BJ (cell line): Measurements from ENCODE around the gene UAP1L1. TPM values are rescaled to one million over a fixed set of nuclear protein-coding genes. Genes with fewer than 3 reads are reported as not detected.

Experiments used
- CTCF ChIA-PET: fragments of 350-600 bp; formaldehyde crosslinking; extraction: SDS; loops from one replicate; lab custom pipeline; 2021; ENCODE audit warnings: antibody characterized with exemption, inconsistent platforms; lab: Yijun Ruan, JAX
- POLR2A ChIA-PET: fragments of 300-600 bp; sonication (Branson Sonifier 250); formaldehyde crosslinking; extraction: SDS; loops from one replicate; lab custom pipeline; 2021; ENCODE audit warnings: antibody characterized with exemption; lab: Charles Lee
- DNase-seq: peaks from one replicate; pipeline ENCODE4 v3.0.0-alpha.2; 2011; ENCODE audit warnings: low read depth
- H3K27me3 ChIP-seq: 2 replicates; pipeline ENCODE4 v1.6.0; 2011; ENCODE audit warnings: low read length; ENCODE audit not compliant: control insufficient read depth, insufficient read depth
- H3K36me3 ChIP-seq: 2 replicates; pipeline ENCODE4 v1.5.1; 2011; ENCODE audit warnings: low read length; ENCODE audit not compliant: control insufficient read depth, insufficient read depth
- H3K4me3 ChIP-seq: 2 replicates; pipeline ENCODE4 v1.5.1; 2011; ENCODE audit warnings: low read depth, mild to moderate bottlenecking, control low read depth, low read length
- polyA plus RNA-seq: library from polyadenylated mRNA; depleted of rRNA; stranded (reverse); fragments of >200 nt; gene quantifications from 2 replicates; pipeline ENCODE4 v1.2.3, GENCODE V29; 2011
- TF ChIP-seq, protein P1 (sequence below): IDR thresholded peaks from 2 replicates; pipeline ENCODE4 v1.5.1; 2011; ENCODE audit warnings: low read depth, mild to moderate bottlenecking, control low read depth, inconsistent platforms, low read length, moderate library complexity; ENCODE audit not compliant: insufficient read depth

The UAP1L1 gene
- polyA plus RNA-seq, 1 experiment: 5.6 TPM

DNA sequence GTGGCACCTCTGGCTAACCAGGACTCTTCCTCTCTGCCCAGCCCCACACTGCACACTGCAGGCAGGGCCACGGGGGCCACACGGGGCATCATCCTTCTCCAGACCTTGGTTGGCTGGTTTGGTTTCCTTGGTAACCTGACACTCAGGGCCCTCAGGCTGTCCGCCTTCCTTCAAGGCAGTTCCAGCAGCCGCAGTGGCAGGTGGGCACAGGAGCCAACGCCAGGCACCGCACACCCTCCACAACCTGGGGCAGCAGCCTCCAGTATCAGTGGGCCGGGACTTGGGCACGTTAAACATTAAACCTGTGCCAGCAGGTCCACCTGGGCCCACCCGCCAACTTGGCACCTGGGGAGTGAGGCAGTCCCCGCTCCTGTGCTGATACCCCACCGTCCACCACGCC is 33.3 kb upstream of the UAP1L1 start:
- CTCF ChIA-PET: interaction anchor here (2.0 to 3.0 kb wide), 3 partner anchors 9 to 20 kb away, joined by 7 to 21 read pairs (median 14); partner anchors contain the start of gene ABCA2
- peaks cover 11% of the 10 kb centered on the region for H3K36me3 ChIP-seq
- POLR2A ChIA-PET: no interaction called here
- H3K4me3 ChIP-seq: no peak overlapping the region
- DNase-seq: no peak
- TF ChIP-seq, protein P1, sequence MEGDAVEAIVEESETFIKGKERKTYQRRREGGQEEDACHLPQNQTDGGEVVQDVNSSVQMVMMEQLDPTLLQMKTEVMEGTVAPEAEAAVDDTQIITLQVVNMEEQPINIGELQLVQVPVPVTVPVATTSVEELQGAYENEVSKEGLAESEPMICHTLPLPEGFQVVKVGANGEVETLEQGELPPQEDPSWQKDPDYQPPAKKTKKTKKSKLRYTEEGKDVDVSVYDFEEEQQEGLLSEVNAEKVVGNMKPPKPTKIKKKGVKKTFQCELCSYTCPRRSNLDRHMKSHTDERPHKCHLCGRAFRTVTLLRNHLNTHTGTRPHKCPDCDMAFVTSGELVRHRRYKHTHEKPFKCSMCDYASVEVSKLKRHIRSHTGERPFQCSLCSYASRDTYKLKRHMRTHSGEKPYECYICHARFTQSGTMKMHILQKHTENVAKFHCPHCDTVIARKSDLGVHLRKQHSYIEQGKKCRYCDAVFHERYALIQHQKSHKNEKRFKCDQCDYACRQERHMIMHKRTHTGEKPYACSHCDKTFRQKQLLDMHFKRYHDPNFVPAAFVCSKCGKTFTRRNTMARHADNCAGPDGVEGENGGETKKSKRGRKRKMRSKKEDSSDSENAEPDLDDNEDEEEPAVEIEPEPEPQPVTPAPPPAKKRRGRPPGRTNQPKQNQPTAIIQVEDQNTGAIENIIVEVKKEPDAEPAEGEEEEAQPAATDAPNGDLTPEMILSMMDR: no peak
- peaks cover 2% of the 10 kb centered on the region; the same call in 1 of the 2 replicates for H3K27me3 ChIP-seq

DNA sequence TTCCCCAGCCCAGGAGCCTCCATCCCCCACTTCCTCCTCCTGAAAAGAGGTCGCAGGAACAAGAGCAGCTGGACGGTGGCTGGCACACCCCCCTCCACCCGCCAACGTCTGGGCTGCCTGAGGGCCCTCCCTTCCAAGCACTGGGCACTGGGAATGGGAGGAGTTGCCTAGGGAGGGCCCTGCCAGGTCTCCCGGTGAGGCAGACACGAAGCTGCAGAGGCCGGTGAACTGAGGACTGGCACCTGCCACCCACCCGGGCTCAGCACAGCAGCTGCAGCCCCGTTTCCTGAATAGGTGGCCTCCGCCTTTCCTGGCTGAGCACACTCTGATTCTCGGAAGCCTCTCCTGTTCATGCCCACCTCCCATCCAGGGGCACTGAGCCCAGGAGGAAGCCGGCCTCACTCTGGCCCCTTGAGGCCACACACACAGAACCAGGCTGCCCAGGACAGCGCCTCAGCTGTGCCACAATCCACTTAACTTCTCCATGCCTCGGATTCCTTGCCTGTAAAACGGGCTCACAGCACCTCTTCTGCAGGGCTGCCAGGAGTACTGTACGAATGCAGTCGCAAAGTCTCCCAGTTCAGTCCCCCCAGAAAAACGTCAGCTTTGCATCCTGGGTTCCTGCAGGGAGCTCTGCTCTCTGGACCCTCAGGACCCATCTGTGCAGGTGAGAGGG is 32.7 kb upstream of the UAP1L1 start:
- H3K27me3 ChIP-seq: peaks cover 7% of the 10 kb centered on the region; the same call in 1 of the 2 replicates
- POLR2A ChIA-PET: no interaction called here
- TF ChIP-seq, protein P1: no peak
- CTCF ChIA-PET: interaction anchor here (1.4 to 3.0 kb wide), 4 partner anchors 10 to 23 kb away, joined by 4 to 21 read pairs (median 10); partner anchors contain the start of gene ABCA2
- DNase-seq: no peak
- H3K4me3 ChIP-seq: peak overlapping the region; percentile 55
- peaks cover 5% of the 10 kb centered on the region for H3K36me3 ChIP-seq

DNA sequence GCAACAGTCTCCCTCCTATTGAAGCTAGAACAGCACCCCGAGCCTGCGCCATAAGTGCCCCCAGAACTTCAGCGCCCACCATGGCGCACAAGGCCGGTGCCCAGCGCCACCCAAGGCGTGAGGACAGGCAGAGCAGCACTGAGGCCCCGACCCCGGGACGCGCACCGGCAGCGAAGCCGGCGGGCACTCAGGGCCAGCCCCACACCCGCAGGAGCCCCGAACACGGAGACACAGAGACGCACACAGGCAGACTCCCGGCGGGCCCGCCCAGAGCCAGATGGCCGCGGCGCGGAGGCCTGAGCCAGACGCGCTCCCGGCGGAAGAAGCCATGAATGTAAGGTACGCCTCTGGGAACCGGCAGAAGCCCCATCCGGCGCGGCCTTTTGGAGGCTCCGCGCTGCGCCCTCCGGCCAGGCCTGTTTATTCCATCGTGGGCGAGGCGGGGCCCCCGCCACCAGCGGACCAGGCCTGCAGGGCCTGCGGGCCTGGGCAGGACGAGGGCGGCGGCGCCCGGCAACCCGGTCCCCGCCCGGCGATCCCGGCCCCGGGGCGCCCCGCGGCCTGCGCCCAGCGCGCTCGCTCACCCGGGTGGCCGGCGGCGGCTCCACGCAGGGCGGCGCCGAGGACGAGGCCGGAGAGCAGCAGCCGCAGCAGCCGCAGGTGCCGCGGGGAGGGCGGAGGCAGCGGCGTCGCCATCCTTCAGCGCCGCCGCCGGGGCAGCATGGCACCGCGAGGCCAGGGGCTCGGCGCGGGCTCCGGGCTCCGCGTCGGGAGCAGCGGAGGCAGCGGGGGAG is 31.8 kb upstream of the UAP1L1 start:
- DNase-seq: no peak
- TF ChIP-seq, protein P1: no peak
- ChIA-PET CTCF (interaction anchor here (0.8 to 4.3 kb wide), 8 partner anchors 10 to 178 kb away, joined by 3 to 153 read pairs (median 11); partner anchors contain the start of genes ABCA2, CYSRT1 and SAPCD2), POLR2A (no interaction called here)
- Histone ChIP-seq H3K36me3 (peaks cover 1% of the 10 kb centered on the region; the same call in 1 of the 2 replicates), H3K4me3 (peak overlapping the region; percentile 55), H3K27me3 (peaks cover 7% of the 10 kb centered on the region; the same call in 1 of the 2 replicates)

DNA sequence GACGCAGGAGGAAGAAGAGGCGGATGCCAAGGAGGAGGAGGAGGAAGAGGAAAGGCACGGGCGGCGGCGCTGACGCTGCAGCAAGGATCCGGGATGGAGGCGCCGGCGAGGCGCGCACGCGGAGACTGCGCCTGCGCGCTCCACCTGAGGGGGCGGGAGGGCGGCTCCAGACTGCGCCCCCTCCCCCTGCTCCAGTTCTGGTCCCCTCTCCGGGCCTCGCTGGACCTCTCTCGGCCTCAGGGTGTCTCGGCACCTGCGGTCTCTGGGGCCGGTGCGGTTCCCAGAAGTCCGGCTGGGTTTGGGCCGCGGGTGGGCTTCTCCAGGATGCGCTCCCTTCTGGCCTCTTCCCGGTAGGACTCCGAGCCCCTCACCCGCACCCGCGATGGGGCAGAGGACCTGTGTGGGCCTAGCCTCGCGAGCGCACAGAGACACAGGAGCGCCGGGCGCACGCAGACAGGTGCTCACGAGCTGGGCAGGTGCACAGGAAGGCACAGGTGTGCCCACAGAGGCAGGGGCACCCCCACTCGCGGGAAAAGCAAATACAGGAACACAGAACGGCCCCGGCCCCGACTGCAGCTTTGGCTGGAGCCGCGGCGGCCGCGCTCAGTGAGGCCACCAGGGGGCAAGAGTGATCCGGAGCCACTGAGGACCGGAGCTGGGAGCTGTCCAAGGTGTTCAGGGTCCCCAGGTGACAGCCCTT is 31.1 kb upstream of the UAP1L1 start, which contains the start of gene NPDC1:
Gene NPDC1 (minus strand): TSS at position 90 of the 700 bp plus-strand sequence. CDS start 188 bp downstream, outside the sequence.
- POLR2A ChIA-PET: no interaction called here

More for the DNA sequence above, 31.1 kb upstream of the UAP1L1 start, which contains the start of gene NPDC1:
- H3K36me3 ChIP-seq: no peaks in the 10 kb centered on the region; the same call in 1 of the 2 replicates
- peak within 1 kb of the TSS; percentile 55 for H3K4me3 ChIP-seq
- CTCF ChIA-PET: interaction anchor here (0.7 to 4.3 kb wide), 24 partner anchors 9 to 260 kb away, joined by 3 to 153 read pairs (median 6); partner anchors contain the start of genes AJM1, CYSRT1, FUT7 and RNF224
- no peak for DNase-seq
- TF ChIP-seq, protein P1: peak; percentile 95
- peaks cover 7% of the 10 kb centered on the region; the same call in 1 of the 2 replicates for H3K27me3 ChIP-seq
